C4-2B (cell line): ENCODE data around the gene BRIP1.

ENCODE experiments used
- H3K27ac ChIP-seq: fragments of 450-650 bp; 2 replicates; pipeline ENCODE4 v1.5.1; 2017
- CTCF ChIP-seq: fragments of 450-650 bp; conservative IDR thresholded peaks from 2 replicates; pipeline ENCODE4 v1.5.1; 2017; ENCODE audit warnings: mild to moderate bottlenecking
- ZFX ChIP-seq: fragments of 450-650 bp; IDR thresholded peaks from 2 replicates; pipeline ENCODE4 v1.6.1; 2017

The BRIP1 gene

GRCh38 chr17:61757168-61757567 lies 106.2 kb downstream of the BRIP1 start:
- H3K27ac ChIP-seq = no peak overlapping the region
- TF ChIP-seq ZFX = no peak
- no peak for TF ChIP-seq CTCF

GRCh38 chr17:61756561-61756960 lies 106.8 kb downstream of the BRIP1 start:
- H3K27ac ChIP-seq = no peak overlapping the region
- TF ChIP-seq CTCF = no peak
- no peak for TF ChIP-seq ZFX

- no peak for TF ChIP-seq CTCF
- TF ChIP-seq ZFX = no peak
- H3K27ac ChIP-seq = no peak overlapping the region
These were observed 107.7 kb downstream of the BRIP1 start for GRCh38 chr17:61755668-61756067.

GRCh38 chr17:61755078-61755477 lies 108.2 kb downstream of the BRIP1 start:
- H3K27ac ChIP-seq = no peak overlapping the region
- TF ChIP-seq CTCF (no peak), ZFX (no peak)

GRCh38 chr17:61754124-61754523 lies 109.2 kb downstream of the BRIP1 start:
- TF ChIP-seq CTCF (no peak), ZFX (no peak)
- no peak overlapping the region for H3K27ac ChIP-seq

- TF ChIP-seq CTCF (no peak), ZFX (no peak)
- H3K27ac ChIP-seq = no peak overlapping the region
These were observed 109.6 kb downstream of the BRIP1 start for GRCh38 chr17:61753696-61754095.

GRCh38 chr17:61750656-61751055 lies 112.7 kb downstream of the BRIP1 start:
- H3K27ac ChIP-seq = no peak overlapping the region
- TF ChIP-seq ZFX (no peak), CTCF (no peak)
